GM18511 (cell line): ENCODE data around the gene STN1.

Source experiments
- ATAC-seq: cut with Tn5 transposase; IDR thresholded peaks from one replicate; pipeline ENCODE4 v1.9.1; 2021; ENCODE audit warnings: mild to moderate bottlenecking, moderate library complexity; ENCODE audit not compliant: unreplicated experiment

STN1 gene

DNA sequence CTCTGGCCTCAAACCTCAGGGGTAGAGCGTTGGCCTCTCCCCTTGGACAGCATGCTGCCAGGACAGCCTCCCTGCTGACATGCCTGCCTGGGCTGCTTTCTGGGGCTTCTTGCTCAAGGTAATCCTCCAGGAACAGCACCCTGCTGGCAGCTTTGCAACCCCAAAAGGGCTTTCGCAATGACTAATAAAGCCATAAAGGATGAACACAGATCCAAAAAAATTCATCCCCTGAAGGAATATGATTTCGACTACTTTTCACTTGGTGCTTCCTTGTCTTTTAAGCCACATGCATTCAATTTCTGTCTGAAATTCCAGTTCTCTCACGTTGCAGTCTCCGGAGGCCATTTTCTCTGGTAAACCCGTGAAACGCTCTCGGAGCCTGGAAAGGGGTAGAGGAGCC, 47.5 kb downstream of the STN1 start:
- ATAC-seq, result no peak

DNA sequence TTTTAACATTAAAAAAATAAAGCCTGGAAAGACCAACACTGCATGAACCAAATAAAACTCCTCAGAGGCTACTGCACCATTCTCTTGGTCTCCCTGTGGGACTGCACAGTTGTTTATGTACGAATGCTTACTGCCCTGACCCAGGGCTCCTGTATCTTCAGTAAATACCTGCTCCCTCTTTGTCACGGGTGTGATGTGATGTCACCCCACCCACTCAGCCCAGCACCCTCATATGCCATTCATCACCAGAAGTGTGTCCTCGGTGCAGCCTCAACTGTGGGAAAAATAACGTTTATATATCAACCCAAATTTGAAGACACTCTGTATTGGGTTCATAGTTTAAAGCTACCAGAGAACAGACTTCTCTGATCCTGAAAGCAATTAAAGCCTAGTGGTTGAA, 48.6 kb downstream of the STN1 start:
- no peak for ATAC-seq

DNA sequence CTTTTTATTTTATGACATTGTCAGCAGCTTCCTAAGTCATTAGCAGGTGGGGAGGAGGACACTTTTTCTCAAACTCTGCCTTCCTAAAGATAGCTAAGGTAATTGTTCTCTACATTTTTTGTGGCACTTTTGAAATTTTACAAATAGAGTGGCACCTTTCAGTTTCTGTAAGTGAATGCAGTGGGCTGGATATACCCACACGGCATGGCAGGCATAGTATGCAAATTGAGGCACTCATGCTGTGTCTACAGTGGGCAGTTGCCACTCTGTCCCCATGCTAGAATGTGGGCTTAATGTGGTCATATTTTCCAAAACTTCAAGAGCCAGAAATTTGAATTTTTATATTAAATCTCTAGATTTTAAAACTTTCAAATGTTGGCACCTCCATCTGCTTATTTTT, 49.8 kb downstream of the STN1 start:
- ATAC-seq, result no peak

DNA sequence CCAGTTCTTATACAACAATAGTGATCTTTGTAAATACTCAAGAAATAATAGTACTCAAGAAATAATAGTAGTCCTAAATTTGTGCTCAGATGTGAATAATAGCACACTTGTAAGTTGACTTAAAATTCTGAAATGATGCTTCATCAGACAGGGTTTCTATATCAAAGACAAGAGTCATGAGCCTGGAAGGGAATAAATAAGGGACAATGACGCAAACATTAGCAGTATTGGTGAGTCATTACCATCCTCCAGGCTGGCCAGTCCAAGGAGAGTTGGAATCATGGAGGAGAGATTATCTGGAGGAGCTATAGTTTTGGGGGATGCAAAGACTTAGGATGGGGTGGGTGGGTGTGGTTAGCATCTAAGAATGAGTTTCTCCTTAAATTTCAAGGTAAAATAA, 56.5 kb downstream of the STN1 start:
- ATAC-seq, result no peak

DNA sequence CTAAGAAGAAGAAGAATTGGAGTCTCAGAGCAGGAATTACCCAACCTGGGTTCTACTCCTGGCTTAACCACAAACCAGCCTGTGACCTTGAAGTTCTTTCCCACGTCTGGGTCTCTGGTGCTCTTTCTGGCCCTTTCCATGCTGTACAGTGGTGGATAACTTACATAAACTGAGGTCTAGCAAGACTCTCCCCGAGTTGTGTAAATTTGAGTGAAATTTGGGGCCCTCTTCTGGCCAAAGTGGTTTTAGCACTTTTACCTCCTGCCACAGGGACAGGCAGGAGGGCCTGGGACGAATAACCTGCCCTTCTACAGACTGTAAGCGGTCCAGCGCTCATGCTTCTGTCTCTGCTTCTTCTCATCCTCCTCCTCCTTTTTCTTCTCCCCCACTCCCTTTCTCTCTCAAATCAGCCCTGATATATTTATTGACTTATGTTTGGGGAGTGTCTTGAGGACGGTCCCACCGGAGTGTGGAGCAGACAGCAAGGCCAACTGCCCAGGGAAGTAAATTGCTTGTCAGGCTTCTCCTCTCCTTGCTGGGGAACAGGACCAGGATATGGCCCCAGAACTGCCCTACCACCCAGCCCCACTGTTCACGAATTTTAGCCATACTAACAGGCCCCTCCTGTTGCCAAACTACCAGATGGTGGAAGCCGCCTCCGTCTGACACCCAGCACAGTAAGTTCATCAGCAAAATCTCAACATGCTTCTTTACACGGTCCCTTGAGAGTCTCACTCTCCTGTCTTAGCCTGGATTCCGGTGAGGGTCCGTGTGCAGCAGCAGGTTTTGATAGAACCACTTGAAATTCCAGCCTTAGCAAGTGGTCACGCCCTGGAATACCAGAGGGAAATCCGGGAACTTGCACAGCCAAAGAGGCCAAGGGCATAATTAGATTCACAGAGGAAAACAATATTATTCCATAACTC, 58.6 kb downstream of the STN1 start:
- ATAC-seq, result peak; percentile 75

DNA sequence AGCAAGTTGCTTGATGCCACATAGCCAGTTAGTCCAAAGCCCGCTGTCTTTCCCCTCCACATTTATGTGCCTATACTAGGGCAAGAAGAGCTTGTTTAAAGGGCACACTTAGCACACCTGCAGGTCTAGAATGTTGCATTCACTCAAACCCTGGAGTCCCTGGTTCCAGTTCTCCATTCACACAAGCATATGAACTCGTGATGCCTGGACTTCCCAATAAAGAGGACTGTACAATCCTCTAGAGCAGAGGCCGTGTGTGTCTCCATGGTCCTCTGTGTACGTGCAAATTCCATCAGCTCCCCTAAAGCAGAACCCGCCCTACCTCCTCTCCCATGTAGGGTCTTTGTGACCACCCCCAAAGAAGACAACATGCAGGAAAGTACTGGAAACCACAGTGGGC, 59.6 kb downstream of the STN1 start:
- no peak for ATAC-seq

DNA sequence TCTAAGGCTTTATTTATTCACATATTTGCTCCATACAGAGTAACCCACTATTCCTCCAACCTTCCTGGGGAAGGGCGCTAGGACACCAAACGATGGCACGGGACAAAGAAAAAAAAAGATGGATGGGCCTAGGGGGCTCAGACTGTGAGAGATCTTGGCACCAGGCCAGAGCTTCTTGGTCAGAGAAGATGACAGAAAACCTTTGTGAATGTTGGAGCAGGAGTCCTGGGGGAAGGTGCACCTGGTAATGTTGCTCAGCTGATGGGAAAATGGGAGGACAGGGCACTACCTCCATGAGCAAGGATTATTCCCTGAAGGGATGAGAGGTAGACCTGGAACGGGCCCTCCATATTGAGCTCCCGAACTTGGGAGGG, 61.2 kb downstream of the STN1 start:
- ATAC-seq, result no peak

DNA sequence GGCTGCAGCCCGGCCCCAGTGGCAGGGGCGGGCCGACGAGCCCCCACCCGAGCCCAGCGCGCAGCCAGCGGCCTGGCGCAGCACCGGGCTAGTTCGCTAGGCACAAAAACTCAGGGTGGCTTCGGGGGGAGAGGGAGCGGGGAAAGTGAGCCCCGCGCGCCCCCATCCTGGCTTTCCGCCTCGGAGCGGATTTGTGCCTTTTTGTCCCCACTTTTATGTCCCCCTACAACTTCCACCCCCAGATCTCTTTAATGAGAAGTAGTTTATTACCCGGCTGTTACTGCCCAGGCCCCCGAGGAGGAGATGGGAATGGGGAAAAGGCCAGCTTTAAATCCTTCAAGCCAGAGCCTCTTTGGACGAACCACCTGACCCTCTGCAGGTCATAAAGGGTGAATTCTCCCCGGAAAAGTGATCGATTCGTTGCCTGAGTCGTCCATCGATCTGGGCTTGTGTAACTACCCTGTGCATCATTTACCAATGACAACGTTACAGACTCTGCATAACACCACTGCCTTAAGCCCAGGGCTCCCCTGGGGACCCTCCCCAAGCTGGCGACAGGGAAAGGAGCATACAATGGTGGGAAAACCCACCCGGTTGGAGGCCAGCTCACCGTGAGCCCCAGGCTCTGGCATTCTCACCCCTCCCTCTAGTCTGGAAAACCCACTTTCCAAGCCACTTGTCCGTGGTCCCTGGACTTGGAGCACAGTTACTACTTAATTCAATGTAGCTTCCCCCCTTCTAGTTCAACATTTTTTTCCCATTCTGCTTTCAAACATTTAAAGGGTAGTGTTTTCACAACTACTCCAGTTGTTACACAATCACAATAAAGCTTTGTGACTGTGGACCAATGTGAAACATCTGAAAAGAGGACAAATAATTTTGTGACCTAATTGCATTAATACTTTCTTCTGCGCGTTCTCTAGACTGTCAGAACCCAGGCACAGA, 61.9 kb downstream of the STN1 start:
- no peak for ATAC-seq

DNA sequence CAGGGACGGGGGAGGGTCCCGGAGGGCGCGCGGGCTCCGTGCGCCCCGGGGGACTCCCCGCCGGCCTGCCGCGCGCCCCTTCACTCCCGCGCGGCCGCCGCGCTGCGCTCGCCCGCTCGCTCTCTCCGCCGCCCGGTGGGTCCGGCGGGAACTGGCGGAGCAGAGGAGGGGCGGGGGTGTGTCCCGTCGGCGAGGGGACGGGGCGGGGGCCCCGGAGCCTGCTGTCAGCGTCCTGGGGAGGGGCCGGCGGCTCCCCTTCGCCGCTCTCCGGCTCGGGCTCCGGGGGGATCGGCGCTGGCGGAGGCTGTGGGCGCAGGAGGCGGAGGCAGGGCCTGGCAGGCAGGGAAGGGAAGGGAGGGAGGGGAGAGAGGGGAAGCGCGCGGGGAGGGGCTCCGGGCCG, 62.6 kb downstream of the STN1 start, which contains the start of gene SH3PXD2A:
TSS of gene SH3PXD2A (minus strand) at position 153 of the 400 bp plus-strand sequence. CDS start 310 bp downstream, outside the sequence.
- no peak for ATAC-seq

DNA sequence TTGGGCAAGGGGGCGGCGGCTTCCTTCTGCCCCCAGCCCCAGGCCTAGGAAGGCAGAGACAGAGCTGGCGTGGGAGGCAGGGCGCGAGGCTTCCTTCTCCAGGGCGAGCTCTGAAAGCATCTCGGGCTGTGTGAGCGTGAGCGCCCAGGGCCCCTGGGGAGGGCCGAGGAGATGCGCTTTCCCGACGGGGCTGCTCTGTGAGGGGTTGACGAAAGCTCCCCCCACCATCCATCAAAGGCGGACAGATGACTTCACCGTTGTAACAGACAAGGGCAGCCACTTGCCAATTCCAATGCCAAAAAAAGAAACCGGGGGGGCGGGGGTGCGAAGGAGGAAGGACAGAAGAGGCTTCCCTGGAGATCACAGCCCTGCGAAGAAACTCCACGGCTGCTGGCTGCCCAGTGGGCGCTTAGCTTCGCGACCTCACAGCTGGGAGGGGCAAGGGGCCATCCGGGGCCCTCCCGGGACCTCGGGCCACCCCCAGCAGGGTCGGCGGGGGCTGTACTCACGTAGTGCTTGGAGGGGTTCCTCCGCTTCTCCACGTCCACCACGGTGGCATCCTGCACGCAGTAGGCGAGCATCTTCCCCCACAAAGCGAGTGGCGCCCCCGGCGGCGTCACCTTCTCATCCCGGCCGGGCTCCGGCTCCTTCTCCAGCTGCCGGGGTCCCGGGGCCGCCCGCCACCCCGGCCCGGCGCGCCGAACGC, 63.1 kb downstream of the STN1 start:
- ATAC-seq, result no peak

DNA sequence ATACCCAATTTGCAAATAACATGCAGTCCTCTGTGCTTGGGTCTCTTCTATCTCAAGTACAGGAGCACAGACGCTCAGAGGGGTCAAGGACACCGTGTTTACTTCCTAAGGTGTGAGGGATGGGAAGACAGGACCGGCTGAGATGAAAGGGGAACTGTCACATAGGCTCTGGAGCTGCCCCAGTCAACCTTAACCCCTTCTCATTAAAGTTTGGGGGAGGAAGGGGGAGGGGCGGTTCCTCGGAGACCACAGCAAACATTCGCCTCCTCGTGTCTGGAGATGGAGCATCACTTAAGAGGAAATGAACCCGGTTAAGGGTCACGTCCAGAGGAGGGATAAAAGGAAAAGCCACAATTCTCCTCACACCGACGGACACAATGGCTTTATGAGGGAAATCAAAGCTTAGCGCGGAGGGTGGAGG, 63.7 kb downstream of the STN1 start:
- ATAC-seq, result no peak

DNA sequence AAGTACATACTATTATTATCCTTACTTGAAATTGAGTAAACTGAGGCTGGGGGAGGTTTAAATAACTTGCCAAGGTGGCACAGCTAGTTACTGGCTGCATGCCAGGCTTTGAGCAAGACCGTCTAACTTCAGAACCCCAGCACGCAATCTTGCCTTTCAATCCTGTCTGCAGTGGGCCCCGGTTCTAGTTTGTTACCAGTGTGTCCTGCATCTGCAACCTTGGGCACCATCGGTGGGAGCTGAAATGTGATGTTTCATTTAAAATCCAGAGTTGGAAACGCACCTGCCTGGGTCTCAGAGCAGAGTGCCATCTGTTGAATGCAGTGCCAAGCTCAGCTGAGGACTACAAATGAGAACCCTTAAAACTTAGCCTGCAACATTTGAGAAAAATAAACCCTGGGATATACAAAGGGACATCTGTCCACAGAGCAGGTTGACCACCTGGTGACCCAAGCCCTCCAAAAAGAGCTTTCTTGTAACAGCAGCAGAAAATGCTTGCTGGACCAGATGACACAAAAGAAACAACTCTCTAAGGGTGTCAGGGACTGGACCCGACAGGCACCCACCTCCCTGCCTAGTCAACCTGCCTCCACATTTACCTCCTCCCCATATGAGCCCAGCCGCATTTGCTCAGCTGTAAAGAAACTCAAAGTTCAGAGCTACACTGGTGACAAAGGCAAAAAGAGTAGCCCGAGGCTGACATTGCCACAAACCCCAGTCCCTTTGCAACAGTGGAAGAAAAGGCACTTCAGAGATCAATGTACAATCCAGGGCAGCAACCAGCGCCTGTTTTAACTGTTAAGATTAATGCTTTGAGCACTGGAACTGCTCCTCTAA, 64.3 kb downstream of the STN1 start:
- ATAC-seq, result no peak

DNA sequence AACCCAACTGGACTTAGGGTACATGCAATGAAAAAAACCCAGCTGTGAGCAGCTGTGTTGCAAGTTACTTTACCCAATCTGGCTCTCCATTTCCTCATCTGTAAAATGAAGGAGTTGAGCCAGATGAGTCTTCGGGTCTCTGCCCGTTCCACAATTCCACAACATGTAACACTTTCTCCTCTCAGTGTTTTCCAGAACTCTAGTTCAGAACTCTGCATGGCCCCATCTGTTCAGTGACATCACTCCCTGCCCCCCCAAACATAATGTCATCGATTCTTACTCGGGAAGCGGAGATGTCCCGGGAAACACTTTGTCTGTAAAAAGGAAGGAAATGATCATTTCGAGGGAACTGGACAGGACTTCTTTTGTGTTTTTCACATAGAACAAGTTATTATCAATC, 65.1 kb downstream of the STN1 start:
- no peak for ATAC-seq

DNA sequence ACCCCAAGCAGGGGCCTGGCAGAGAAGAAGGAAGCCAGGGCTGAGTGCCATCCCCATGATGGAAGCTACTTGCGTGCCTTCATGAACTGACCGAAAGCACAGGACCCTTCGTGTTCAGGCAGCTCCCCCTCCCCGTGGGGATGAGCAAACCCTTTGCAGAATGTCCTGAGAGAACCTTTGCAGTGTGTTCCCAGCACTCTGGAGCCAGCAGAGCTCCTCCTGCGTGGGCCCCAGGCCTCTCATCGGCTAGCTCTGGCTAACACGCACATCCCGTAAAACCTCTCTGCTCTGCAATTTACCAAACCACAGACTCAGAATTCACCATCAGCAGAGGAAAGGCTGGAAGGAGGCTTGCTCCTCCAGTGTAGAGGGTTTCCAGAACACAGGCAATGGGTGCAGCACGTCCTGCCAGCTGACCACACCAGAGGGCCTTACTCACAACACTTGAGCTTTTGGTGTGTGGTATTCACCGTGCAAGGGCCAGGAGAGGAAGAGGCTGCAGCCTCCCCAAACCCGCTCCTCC, 65.7 kb downstream of the STN1 start:
- ATAC-seq, result no peak

DNA sequence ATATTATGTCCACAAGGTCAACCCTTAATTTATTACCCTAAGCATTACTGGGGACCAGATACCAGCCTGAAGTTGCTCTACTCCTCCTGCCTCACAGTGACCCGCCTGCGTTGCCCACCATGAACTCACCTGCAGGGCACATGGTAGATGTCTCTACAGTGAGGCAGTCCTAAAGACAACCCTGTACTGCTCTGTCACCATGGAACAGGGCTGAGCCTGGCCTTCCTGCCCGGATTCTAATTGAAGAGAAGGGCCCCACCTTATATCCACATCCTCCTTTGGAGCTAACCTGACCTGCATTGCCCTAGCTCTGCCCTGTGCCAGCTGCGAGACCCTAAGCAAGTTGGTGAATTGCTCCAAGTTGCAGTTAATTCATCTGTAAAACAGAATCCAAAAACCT, 66.7 kb downstream of the STN1 start:
- ATAC-seq, result no peak

DNA sequence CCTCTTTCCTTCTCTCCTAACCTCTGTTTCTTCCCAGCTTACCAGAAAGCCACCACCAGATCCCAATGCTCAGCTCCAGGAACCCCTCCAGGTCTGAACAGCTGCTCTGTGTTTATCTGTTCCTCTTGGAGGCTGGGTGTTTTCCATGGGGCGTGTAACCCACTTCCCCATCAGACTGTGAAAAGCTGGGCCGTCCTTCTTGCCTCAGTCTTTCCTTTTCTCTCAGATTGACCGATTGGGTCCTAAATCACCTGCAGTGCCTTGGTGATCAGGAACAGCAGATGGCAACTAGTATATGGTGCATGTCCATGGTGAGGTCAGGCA, 67.5 kb downstream of the STN1 start:
- no peak for ATAC-seq

DNA sequence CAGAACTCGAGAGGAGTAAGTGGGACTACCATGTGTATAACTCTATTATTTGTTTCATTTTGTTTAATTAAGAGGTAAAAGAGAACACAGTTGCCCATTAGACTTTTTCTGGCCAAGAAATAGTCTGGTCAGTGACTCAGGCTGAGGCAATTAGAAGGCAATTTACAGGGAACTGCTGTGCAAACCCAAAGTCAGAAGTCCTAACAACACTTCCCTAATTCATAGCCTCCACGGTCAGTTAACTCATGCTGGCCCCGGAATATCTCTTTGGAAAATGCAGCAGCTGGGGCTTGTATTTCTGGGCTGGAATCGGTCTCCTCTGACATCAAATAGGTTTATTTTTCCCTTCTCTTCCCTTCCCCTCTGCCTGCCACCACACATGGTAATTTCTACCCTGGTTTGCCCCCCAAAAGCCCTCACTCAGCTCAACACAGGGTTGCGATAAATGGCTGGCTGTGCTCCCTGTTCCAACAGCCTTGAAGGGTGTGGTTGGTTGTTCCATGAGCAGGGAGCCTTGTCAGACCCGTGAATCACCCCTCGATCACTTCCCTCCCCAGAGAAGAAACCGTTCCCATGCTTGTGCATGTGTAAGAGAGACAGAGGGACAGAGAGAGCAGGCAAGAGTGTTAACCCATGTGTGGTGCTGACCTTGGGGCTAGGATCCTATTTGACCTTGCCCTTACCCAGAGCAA, 68.0 kb downstream of the STN1 start:
- ATAC-seq, result no peak

DNA sequence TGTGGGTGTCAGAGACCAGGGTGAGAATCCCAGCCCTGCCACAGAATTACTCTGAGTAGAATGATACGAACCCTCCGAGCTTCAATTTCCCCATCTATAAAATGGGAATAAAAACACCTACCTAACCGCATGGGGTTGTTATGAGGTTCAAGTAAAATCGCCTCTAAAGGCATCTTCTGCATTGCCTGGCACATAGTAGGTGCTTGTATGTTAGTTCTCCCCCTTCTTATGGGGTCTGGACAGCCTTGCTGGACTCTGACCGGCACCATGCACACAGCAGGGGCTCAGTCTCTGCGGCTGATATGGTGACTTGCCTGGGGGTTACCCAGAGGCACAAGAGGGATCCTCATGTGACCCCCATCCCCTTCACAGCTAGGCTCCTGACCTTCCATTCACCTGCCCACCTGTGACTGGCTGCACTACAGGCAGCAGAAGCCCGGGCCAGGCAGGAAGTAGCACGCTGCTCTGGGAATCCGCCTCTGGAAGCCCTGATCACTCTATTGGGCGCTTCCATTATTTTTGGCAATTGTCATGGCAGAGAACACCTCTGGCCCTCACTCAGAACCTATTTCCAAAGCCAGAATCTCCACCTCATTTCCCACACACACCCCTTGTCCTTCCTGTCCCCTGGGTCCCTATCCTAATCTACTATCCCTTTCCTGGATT, 68.6 kb downstream of the STN1 start:
- ATAC-seq, result no peak

DNA sequence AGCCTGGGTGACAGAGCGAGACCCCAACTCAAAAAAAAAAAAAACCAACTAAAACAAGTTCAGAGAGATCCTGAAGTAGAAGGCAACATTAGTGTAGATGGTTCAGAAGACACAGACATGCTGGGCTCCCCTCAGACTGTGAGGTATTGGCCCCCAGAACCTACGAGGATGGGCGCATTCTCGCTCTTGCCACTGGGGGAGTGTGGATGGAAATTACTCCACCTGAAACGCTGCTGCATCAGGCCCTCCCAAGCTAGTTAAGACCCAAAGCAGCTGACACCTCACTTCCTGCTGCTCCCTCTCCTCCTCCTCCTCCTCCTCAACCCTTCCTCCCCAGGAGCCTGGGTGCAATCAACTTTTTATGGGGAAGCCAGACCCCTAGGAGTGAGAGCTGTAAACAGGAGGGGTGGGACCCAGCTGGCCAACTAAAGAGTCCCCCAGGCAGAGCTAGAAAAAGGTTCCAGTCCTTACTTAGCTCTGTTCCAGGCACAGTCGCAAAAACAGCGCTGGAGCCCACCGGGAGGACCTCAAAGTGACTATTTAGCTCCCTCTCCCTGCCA, 70.0 kb downstream of the STN1 start:
- ATAC-seq, result no peak
